GM18526 (cell line): ENCODE results near the gene DDX56.

ENCODE experiments used
- POLR2A ChIP-seq: IDR thresholded peaks from 3 replicates; pipeline ENCODE4 v1.6.1; 2011; ENCODE audit not compliant: insufficient read length; ENCODE audit errors: extremely low read depth

Gene DDX56

DNA sequence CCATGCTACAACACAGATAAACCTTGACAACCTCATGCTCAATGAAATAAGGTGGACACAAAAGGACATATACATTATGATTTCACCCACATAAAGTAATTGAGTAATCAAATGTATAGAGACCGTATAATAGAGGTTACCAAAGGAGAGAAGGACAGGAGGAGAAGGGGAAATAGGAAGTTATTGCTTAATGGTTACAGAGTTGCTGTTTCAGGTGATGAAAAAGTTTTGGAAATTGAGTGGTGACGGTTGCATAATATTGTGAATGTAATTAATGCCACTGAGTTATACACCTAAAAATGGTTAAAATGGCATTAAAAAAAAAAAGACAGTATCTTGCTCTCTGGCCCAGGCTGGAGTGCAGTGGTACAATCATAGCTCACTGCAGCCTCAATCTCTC is 31.2 kb upstream of the DDX56 start:
- no peak for TF ChIP-seq POLR2A

DNA sequence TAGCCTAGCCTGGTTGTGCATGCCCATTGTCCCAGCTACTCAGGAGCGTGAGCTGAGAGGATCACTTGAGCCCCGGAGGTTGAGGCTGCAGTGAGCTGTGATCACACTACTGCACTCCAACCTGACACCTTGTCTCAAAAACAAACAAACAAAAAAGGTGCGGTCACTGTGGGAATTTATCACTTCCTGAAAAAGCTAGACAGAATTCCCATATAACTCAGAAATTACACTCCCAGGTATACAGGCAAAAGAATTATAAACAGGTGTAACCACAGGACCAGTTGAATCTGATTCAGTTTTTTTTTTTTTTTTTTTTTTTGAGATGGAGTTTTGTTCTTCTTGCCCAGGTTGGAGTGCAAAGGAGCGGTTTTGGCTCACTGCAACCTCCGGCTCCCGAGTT is 29.5 kb upstream of the DDX56 start:
- TF ChIP-seq POLR2A: no peak

DNA sequence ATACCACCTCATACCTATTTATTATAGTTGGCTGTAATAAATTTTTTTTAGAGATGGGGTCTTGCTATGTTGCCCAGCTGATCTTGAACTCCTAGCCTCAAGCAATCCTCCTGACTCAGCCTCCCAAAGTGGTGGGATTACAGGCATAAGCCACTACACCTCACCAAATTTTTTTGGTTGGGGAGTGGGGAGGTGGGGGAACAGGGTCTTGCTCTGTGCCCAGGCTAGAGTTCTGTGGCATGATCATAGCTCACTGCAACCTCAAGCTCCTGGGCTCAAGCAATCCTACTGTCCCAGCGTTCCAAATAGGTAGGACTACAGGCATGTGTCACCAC is 28.8 kb upstream of the DDX56 start:
- TF ChIP-seq POLR2A: no peak

DNA sequence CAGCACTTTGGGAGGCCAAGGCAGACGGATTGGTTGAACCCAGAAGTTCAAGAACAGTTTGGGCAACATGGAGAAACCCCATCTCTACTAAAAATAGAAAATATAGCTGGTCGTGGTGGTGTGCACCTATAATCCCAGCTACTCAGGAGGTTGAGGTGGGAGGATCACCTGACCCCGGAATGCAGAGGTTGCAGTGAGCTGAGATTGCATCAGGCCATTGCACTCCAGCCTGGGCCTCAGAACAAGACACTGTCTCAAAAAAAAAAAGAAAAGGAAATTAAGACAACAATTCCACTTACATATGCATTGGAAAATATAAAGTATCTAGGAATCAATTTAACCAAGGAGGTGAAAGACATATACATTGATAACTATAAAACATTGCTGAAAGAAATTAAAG is 25.5 kb upstream of the DDX56 start:
- no peak for TF ChIP-seq POLR2A

GRCh38 chr7:44595934-44596635 is 22.4 kb upstream of the DDX56 start:
- TF ChIP-seq POLR2A: no peak

- no peak for TF ChIP-seq POLR2A
Observed at GRCh38 chr7:44590910-44591309, 17.2 kb upstream of the DDX56 start.

DNA sequence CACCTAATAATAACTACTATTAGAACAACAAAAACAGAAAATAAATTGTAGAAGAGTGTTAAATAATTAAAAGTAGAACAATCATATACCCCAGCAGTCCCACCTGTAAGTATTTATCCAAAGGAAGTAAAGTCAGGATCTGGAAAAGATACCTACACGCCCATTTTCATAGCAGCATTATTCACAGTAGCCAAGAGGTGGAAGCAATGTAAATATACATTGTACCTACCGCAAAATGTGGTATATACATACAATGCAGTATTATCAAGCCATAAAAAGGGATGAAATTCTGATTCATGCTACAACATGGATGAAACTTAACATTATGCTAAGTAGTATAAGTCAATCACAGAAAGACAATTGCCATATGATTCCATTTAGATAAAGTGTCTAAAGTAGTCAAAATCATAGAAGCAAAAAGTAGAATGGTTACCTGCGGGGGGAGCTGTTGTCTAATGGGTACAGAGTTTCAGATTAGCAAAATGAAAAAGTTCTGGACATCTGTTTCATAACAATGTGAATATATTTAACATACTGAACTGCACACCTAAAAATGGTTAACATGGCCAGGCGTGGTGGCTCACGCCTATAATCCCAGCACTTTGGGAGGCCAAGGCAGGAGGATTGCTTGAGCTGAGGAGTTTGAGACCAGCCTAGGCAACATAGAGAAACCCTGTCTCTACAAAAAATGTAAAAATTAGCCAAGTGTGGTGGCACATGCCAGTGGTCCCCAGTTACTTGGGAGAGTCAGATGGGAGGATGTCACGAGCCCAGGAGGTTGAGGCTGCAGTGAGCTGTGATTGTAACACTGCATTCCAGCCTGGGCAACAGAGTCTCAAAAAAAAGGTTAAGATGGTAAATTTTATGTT is 14.4 kb upstream of the DDX56 start:
- no peak for TF ChIP-seq POLR2A

DNA sequence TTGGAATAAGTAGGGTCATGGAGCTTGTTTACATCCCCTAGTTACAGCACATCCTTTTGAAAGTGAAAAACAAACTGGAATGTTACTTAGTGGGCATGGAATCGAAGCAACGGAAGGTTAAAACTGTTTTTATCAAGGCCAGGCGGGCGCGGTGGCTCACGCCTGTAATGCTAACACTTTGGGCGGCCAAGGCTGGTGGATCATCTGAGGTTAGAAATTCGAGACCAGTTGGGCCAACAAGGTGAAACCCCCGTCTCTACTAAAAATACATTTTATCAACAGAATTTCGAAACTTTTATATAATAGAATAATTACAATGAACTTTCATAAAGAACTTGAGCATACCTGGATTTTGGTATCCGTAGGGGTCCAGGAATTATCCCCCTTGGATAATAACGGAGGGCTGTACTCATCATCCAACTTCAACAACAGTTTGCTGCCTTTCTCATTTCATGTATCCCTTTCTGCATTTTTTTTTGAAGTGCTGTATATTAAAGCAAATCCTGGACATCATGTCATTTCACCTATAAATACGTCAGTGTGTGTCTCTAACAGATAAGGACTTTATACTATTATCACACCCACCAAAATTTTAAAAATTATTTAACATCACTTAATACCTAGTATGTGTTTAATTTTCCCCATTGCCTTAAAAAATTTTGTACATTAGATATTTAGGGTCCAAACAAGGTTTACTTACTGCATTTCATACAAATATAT is 9.6 kb upstream of the DDX56 start:
- no peak for TF ChIP-seq POLR2A

DNA sequence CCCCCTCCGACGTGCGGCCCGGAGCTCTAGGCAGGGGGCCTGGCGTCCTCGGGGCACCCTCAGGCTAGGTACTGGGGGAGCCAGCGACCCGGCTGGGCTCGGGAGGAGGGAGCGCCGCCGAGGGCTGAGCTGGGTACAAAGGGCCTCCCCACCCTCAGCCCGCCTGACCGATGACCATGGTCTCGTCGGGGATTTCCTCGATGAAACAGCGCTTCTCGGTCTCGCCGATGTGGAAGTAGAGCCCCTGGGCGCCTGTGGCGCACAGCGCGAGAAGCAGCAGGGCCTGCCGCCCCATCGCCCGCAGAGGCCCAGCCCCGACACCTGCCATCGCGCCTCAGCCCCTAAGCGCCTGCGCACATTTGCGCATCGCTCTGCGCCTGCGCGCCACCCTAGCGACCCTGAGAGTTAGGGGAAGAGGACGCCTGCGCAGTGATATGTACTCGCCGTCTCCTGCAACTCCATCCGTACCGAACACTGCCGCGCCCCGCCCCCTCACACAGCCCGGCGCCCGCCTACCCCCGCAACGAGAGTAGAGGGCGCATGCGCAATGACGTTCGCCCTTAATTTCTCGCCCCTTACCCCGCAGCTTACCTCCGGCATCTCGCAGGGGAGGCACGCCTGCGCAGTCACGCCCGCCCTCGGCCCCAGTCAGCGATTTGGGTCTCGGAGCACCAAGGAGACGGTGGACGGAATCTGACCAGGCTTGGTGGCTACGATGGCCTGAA is 8.3 kb upstream of the DDX56 start, which contains the start of gene TMED4:
Gene TMED4, minus strand, starts transcription at position 353 of the 725 bp plus-strand sequence. Its CDS starts 25 bp downstream, at position 328.
- TF ChIP-seq POLR2A: peak; percentile 93

GRCh38 chr7:44580945-44581878 is 7.5 kb upstream of the DDX56 start:
- TF ChIP-seq POLR2A: no peak

DNA sequence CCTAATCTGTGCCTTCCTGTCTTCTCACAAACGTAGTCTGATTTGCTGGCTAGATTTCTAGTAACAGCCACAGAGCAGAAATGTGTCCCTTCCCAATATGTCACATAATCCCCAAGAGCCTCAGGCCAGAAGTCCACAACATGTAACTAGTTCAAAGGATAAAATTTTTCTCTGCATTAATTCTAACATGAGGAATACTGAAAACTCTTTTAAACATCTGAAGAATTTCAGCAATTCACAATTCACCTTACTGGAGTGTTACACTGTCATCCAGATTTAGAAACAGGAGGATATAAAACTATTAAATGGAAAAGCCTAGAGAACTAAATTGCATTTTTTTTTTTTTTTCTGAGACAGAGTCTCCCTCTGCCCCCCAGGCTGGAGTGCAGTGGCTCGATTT is 2.5 kb upstream of the DDX56 start:
- TF ChIP-seq POLR2A: no peak

- TF ChIP-seq POLR2A: no peak
Observed at GRCh38 chr7:44575054-44575453, 1.3 kb upstream of the DDX56 start.

- TF ChIP-seq POLR2A: no peak
Observed at GRCh38 chr7:44574287-44574872, 672 bp upstream of the DDX56 start.

- no peak for TF ChIP-seq POLR2A
Observed at GRCh38 chr7:44572771-44573170, 937 bp downstream of the DDX56 start.
